Measurements from ENCODE around the gene GPR39.

GPR39 gene

GRCh38 chr2:132424526-132425121 lies 8.0 kb downstream of the GPR39 start:
- TF ChIP-seq CTCF (IDR thresholded peaks at IDR 0.05; ENCODE audit: low read depth, low read length, missing control alignments): no peak
- in situ Hi-C loops (cut with HindIII; ENCODE audit: low sequenced_read_pairs): no loop called here
- no peak overlapping the region for H3K4me3 ChIP-seq (ENCODE audit: low read depth, low read length)
- peak; percentile 47 for DNase-seq (ENCODE audit: low read depth)

DNA sequence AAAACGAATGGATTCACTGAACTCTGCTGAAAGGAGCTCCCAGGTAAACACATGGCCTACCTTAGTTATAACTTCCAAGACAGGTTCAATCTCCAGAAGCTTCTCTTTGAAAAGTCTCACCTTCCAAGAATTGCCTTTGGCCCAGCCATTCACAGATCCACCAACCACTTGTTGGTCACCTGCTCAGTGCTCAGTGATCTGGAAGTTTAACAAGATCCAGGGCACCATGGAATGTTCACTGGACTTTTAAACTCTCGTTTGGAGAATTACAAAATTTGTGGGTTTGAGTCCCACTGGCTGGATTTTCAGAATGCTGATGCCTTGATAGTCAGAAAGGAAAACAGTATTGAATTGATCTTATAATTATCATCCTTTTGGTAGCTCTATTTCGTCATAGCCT lies 9.4 kb downstream of the GPR39 start:
- no peak overlapping the region for H3K4me3 ChIP-seq (ENCODE audit: low read depth, low read length)
- in situ Hi-C loops (cut with HindIII; ENCODE audit: low sequenced_read_pairs): no loop called here
- no peak for DNase-seq (ENCODE audit: low read depth)
- TF ChIP-seq CTCF (IDR thresholded peaks at IDR 0.05; ENCODE audit: low read depth, low read length, missing control alignments): no peak

GRCh38 chr2:132426656-132427055 lies 10.1 kb downstream of the GPR39 start:
- in situ Hi-C loops (cut with HindIII; ENCODE audit: low sequenced_read_pairs): no loop called here
- no peak overlapping the region for H3K4me3 ChIP-seq (ENCODE audit: low read depth, low read length)
- TF ChIP-seq CTCF (IDR thresholded peaks at IDR 0.05; ENCODE audit: low read depth, low read length, missing control alignments): no peak
- DNase-seq (ENCODE audit: low read depth): no peak

DNA sequence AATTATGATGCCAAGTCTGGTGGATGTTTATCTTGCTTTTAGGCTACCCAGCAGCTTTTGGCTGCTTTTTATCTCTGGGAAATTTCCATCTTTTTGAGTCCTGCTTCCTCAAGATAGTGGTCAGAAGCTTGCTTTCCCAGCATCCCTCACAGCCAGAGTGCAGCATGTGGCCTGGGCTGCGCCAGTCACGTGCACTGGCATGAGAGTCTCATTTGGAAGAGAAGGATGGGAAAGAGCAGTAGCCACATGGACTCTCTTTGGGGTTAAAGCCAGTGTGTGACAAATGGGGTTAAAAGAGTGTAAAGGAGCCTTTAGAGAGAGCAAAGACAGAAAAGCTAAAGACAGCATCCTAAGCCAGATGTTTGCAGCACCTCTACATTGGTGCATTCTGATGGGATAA lies 12.7 kb downstream of the GPR39 start:
- no peak for DNase-seq (ENCODE audit: low read depth)
- TF ChIP-seq CTCF (IDR thresholded peaks at IDR 0.05; ENCODE audit: low read depth, low read length, missing control alignments): no peak
- in situ Hi-C loops (cut with HindIII; ENCODE audit: low sequenced_read_pairs): no loop called here
- H3K4me3 ChIP-seq (ENCODE audit: low read depth, low read length): no peak overlapping the region

DNA sequence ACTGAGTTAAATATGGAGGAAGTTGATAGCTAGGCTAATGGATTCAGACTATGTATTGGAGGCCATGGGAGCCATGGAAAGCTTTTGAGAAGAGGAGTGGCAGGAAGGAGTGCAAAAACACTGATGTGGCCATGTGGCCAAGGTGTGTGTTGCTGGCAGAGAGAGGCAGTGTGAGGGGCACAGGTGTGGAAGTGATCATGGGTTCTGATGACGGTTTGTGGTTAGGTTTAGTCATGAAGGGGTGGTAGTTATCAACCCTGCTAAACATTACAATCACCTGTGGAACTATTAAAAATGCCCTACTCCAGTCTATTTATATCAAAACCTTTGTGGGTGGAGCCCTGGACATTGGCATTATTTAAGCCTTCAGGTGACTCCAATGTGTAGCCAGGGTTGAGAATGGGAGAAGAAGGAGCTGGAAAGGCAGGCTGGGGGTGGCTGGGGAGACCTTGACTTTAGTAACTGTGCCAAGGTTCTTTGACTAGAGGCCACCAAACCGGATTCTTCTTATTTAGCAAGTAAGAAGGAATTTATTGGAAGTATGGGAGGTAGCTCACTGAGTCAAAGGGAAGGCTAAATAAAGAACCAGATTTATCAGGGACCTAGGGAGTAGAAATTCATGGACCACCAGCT lies 13.5 kb downstream of the GPR39 start:
- DNase-seq (ENCODE audit: low read depth): no peak
- TF ChIP-seq CTCF (IDR thresholded peaks at IDR 0.05; ENCODE audit: low read depth, low read length, missing control alignments): no peak
- in situ Hi-C loops (cut with HindIII; ENCODE audit: low sequenced_read_pairs): no loop called here
- no peak overlapping the region for H3K4me3 ChIP-seq (ENCODE audit: low read depth, low read length)

GRCh38 chr2:132430895-132431294 lies 14.3 kb downstream of the GPR39 start:
- in situ Hi-C loops (cut with HindIII; ENCODE audit: low sequenced_read_pairs): no loop called here
- peak; percentile 31 for DNase-seq (ENCODE audit: low read depth)
- H3K4me3 ChIP-seq (ENCODE audit: low read depth, low read length): no peak overlapping the region
- TF ChIP-seq CTCF (IDR thresholded peaks at IDR 0.05; ENCODE audit: low read depth, low read length, missing control alignments): no peak

All from astrocyte of the cerebellum (primary cell).